Measurements from ENCODE around the gene PDGFB.

DNA sequence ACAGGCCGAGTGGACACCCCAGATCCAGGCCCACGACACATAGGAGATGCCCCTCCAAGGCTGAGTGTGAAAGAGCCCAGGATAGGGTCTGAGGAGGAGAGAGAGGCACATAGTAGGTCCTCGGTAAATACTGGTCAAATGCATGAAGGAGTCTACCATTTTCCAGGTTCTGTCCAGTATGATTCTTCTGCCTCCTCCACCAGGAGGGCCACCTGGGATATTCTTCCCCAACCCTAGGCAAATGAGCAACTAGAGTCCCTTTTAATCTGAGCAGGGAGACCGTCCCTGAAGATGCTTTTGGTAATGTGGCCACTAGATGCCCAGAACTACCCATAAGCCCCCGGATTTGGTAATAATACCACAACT, 6.7 kb downstream of the PDGFB start:
- TF ChIP-seq, protein P1, sequence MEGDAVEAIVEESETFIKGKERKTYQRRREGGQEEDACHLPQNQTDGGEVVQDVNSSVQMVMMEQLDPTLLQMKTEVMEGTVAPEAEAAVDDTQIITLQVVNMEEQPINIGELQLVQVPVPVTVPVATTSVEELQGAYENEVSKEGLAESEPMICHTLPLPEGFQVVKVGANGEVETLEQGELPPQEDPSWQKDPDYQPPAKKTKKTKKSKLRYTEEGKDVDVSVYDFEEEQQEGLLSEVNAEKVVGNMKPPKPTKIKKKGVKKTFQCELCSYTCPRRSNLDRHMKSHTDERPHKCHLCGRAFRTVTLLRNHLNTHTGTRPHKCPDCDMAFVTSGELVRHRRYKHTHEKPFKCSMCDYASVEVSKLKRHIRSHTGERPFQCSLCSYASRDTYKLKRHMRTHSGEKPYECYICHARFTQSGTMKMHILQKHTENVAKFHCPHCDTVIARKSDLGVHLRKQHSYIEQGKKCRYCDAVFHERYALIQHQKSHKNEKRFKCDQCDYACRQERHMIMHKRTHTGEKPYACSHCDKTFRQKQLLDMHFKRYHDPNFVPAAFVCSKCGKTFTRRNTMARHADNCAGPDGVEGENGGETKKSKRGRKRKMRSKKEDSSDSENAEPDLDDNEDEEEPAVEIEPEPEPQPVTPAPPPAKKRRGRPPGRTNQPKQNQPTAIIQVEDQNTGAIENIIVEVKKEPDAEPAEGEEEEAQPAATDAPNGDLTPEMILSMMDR (conservative IDR thresholded peaks at IDR 0.05), result no peak
- TF ChIP-seq EZH2 (IDR thresholded peaks at IDR 0.05; ENCODE audit: low read depth), result no peak
